HuH-7 (cell line): ENCODE measurements around the gene MAD1L1.
"Not testable (repeated sequence)": the region's sequence is repeated elsewhere in the genome, so short reads cannot be mapped to it uniquely, and the experiment has no call there.

Experiments used
- DNase-seq: peaks from one replicate; pipeline ENCODE4 v3.0.0; 2011; ENCODE audit warnings: low spot score

MAD1L1 gene

GRCh38 chr7:1851721-1852516 lies 380.8 kb downstream of the MAD1L1 start:
- DNase-seq, result no peak

- no peak for DNase-seq
Measured at GRCh38 chr7:1850976-1851571, 381.7 kb downstream of the MAD1L1 start.

- peak; percentile 69 for DNase-seq
Measured at GRCh38 chr7:1850111-1850975, 382.4 kb downstream of the MAD1L1 start.

- no peak for DNase-seq
Measured at GRCh38 chr7:1849351-1850041, 383.2 kb downstream of the MAD1L1 start.

- no peak for DNase-seq
Measured at GRCh38 chr7:1848911-1849311, 383.8 kb downstream of the MAD1L1 start.

- no peak for DNase-seq
Measured at GRCh38 chr7:1848013-1848640, 384.6 kb downstream of the MAD1L1 start.

GRCh38 chr7:1847260-1848001 lies 385.3 kb downstream of the MAD1L1 start:
- DNase-seq, result no peak

- no peak for DNase-seq
Measured at GRCh38 chr7:1846331-1847065, 386.2 kb downstream of the MAD1L1 start.

GRCh38 chr7:1845536-1846311 lies 387.0 kb downstream of the MAD1L1 start:
- no peak for DNase-seq

- no peak for DNase-seq
Measured at GRCh38 chr7:1844951-1845390, 387.8 kb downstream of the MAD1L1 start.

- DNase-seq, result no peak
Measured at GRCh38 chr7:1844336-1844950, 388.3 kb downstream of the MAD1L1 start.

GRCh38 chr7:1843921-1844335 lies 388.8 kb downstream of the MAD1L1 start:
- no peak for DNase-seq

- no peak for DNase-seq
Measured at GRCh38 chr7:1843271-1843861, 389.4 kb downstream of the MAD1L1 start.

GRCh38 chr7:1842321-1843221 lies 390.2 kb downstream of the MAD1L1 start:
- no peak for DNase-seq

- not testable (repeated sequence) for DNase-seq
Measured at GRCh38 chr7:1841286-1842021, 391.3 kb downstream of the MAD1L1 start.

GRCh38 chr7:1840744-1841143 lies 392.0 kb downstream of the MAD1L1 start:
- not testable (repeated sequence) for DNase-seq

GRCh38 chr7:1839701-1840100 lies 393.0 kb downstream of the MAD1L1 start:
- DNase-seq, result no peak
